ENCODE data around the gene RFTN1.

RFTN1 gene

DNA sequence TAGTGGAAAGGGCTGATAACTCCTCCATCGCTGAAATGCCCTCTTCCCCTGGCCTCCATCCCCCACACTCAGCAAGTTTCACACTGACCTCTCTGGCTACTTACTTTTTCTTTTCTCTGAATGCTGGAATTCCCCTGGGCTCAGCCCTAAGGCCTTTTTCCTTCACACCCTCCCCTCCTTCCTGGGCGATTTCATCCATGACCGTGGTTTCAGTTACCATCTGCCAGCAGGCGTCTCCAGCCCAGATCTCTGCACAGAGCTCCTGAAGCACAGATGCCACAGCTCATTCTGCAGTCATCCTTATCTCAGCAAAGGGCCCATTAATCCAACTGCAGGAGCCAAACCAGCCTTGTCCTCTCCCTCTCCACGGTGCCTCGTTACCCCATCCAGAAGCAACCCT lies 114.0 kb downstream of the RFTN1 start:
- DNase-seq: peak; percentile 9

DNA sequence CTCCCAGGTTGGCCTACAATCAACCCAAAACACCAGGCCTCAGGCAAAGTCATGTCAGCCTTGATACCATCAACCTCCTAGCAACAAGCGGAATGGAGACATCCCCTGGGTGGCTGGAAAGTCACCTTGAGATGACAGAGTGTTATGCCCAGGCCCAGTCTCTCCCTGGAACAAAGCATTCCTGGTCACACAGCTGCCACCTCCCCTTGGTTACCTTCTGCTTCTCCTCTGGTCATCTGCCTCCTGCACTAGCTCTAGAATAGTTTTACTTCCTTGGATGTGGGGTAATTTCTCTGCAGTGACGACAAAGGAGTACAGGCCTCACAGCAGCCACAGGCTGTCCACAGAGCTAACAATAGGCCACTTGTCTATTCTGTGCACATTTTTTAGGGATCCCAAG lies 114.9 kb downstream of the RFTN1 start:
- no peak for DNase-seq

DNA sequence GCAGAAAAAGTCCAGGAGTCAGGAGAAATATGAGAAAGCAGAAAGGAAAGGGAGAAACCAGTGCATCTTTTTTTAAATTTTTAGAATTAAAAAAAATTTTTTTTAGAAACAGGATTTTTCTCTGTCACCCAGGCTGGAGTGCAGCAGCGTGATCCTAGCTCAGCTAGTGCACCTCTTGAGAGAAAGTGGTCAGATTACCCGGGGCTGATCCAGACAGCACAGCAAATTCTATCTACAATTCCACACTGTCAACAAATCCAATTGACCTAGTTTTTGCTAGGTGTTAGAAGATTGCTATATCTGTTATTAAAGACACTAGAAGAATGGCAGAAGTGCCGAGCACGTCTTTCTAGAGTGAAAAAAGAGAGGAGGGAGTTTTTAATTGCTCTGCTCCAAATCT lies 117.3 kb downstream of the RFTN1 start:
- DNase-seq: no peak

DNA sequence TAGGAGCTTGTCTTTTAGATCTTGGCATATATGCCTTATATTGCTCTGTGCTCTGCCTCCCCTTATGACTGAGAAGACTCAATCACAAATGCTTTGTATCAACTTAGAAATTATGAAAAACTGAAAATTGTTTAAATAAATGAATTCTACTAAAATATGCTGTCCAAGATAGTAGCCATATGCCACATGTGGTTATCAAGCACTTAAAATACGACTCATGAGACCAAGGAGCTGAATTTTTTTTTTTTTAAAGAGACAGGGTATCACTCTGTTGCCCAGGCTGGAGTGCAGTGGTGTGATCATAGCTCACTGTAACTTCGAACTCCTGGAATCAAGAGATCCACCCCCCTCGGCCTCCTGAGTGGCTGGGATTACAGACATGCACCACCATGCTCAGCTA lies 118.3 kb downstream of the RFTN1 start:
- no peak for DNase-seq

DNA sequence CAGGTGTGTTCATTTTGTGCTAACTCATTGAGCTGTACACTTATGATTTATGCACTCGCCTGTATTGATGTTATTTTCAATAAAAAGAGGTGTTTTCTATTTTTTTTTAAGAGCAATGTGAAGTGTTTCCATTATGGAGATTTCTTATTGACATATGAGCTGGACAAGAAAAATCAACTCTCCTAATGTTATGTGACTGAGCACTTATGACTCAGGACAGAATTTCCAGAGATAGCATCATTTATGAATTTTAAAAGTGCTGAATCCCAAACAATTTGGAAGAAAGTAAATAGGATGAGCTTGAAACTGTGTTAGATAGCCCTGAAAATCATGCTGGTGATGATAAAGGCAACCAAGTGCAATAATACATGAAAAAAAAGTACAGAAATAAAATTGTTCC lies 118.9 kb downstream of the RFTN1 start:
- DNase-seq: no peak

GRCh38 chr3:16392717-16393116 lies 120.8 kb downstream of the RFTN1 start:
- DNase-seq: no peak

DNA sequence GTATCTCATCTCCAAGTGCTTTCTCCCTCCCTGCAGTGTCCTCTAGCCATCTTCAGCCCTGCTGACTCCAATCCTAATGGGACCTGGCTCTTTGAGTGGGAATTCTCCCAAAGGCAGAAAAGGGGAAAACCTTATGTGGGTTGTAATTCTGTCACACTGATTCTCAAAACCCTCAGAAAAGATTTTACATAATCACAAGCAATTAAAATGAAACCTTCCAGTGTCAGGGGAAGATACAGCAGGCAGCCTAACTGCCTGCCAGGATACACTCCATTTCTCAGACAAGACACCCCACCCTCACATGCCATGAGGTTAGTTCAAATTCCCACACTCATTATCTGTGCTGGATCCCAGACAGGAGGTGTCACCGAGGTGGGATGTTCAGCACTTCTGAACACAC lies 121.4 kb downstream of the RFTN1 start:
- DNase-seq: no peak

- DNase-seq: no peak
Observed at GRCh38 chr3:16390581-16390980, 122.9 kb downstream of the RFTN1 start.

DNA sequence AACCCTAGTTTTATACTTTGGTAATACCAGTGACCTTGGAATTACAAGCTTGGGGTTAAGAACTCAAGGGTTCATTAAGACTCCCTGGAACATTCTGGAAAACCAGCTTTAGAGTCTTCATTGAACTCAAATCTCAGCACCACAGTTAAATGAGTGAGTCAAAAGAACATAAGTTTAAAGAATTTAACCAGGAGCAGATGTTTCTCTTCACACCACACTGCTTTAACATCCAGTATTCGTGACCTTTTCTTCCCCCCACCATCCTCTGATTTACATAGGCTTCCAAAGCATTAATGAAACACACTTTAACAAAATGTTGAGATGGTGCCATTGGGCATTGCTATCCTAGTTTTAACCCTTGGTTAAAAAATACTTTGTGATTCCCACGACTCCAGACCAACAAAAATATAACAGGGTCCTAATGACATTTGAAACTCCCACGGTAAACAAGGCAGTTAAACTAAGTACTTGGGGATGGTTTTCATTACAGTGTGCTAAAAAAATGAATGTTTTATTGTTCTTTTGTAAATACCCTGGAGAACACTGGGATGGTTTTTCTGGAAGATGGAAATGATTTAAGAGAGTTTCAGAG lies 124.6 kb downstream of the RFTN1 start:
- no peak for DNase-seq

DNA sequence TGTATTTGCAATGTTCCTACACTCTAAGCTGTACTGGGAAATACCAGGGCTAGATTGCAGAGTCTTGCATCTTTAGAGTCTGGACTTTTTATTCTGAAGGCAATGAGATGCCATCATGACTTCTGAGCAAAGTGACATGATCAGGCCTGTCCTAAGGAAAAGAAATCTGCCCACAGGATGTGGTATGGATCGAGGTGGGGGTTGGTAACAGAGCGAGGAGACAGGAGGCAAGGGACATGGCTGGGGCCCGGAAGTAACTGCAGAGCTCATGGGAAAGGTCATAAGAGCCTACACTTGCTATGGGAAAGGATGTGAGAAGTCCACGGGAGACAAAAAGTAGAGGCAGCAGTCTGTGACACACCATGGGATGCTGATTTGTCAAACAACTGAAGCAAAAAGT lies 126.9 kb downstream of the RFTN1 start:
- no peak for DNase-seq

- no peak for DNase-seq
Observed at GRCh38 chr3:16385151-16385550, 128.3 kb downstream of the RFTN1 start.

DNA sequence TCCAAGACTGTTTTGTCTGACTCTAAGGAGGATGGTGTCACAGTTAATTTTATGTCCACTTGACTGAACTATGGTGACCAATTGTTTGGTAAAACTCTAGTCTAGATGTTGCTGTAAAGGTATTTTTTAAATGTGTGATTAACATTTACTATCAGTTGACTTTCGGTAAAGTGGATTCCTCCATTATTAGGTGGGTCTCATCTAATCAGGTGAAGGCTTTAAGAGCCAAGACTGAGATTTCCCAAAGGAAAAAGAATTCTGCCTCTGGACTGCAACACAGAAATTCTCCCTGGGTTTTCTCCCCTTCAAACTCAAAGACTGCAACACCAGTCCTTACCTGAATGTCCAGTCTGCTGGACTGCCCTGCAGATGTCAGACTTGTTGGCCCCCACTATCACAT lies 129.6 kb downstream of the RFTN1 start:
- no peak for DNase-seq

- peak; percentile 38 for DNase-seq
Observed at GRCh38 chr3:16382845-16383244, 130.7 kb downstream of the RFTN1 start.

- no peak for DNase-seq
Observed at GRCh38 chr3:16381426-16381825, 132.1 kb downstream of the RFTN1 start.

GRCh38 chr3:16380421-16380820 lies 133.1 kb downstream of the RFTN1 start:
- no peak for DNase-seq

- no peak for DNase-seq
Observed at GRCh38 chr3:16379838-16380237, 133.7 kb downstream of the RFTN1 start.

GRCh38 chr3:16378920-16379319 lies 134.6 kb downstream of the RFTN1 start:
- DNase-seq: no peak

DNA sequence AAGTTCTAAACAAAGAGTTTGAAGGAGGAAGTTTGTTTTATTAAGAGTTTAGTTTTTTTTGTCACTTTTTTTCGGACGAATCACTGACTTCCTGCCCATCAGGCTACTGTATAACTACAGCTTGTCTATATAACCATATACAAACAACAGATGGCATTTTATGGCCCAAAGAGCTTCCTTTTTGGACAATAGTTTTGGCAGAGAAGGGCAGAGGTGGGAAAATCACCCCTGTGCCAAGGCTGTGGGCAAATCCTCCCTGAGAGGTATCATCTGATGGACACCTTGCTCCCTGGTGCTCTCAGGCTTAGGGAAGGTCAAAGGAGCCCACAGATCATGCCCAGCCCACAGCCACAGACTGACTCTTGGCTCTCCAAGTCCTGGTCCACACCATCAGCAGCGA lies 135.1 kb downstream of the RFTN1 start:
- no peak for DNase-seq

DNA sequence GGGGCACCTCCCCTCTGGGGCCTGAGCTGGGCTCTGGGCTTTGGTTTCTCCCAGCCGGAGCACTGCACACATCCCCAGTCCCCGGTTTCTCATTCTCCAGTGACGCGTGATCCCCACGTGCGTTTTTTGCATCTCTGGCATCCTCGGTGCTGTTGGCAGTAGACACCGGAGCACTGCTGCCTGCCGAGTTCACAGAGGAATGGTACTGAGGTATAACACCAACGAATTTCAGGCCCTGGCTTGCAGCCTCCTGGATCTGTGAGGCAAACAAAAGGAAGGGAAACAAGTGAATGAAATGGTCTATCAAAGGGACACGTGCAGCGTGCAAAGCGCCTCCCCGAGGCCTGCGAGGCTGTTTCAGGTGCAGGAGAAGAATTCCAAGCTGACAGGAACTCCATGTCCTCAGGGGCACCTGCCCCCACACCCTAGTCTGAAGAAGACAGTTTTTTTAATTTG lies 135.6 kb downstream of the RFTN1 start:
- DNase-seq: no peak

- DNase-seq: no peak
Observed at GRCh38 chr3:16377196-16377595, 136.3 kb downstream of the RFTN1 start.

- no peak for DNase-seq
Observed at GRCh38 chr3:16375891-16376290, 137.6 kb downstream of the RFTN1 start.

GRCh38 chr3:16374935-16375245 lies 138.6 kb downstream of the RFTN1 start:
- DNase-seq: no peak

DNA sequence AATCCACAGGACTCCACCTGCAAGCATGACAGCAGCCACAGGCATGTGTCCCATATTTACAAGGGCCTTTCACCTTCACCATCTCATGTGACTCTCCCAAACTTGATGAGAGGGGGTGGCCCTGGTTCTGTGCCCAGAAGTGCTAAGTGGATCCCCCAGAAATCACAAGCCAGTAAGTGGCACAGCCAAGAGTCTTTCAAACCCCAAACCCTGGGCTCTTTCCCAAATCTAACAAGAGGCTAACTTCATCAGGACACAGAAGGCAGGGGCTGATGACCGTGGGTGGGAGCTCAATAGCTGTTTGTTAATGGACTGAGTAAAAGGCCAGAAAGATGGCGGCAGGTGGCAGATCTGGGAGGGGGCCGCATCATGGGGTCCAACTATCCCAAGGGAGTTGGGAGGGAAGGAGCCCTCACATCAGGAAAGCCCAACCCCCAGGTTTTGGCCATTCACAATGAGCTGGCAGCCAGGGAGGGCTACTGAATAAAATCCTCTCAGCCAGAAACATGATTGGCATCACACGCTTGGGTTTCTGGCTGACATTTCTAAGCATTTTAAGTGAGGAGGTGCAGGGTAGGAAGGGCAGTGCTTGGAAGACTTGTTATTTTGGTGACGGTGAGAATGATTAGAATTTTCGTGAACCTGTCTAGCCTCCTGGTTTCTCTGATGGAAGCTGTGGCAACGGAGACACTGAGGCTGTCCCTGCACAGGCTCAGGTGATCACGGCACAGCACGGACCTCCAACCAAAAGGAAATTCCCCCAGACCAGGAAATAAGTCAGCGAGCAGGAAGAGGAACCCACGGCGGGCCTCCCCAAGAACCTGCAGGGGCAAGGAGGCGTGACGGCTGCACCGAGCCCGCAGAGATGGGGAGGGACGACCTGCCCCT lies 139.2 kb downstream of the RFTN1 start:
- no peak for DNase-seq

DNA sequence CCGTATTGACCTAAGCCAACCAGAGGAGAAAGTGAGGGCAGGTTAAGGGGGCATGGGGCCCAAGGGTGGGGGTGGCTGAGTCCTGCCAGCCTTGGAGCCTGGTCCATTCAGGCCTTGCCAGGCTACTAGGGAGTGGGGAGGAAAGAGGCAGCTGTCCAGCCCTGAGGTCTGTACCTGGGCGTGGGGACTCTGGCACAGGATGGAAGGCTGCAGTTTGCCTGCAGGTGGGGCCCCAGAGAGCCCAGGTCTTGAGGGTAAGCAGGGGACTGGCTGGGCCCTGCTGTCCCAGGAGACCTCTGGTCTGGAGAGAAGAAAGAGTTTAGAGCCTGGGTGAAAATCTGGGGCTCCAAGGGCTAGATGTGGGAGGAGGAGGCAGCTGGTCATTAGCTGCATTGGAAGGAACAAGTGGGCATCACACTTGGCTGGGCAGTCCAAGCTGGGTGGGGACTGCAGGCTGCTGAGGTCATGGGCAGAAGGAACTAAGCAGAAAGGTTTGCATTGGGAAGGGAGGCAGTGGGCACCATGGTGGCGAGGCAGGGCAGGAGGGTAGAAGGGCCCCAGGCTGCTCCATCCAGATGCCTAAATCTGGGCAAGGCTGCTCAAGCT lies 140.1 kb downstream of the RFTN1 start:
- DNase-seq: no peak

Data from MV-4-11 (cell line).